Dedifferentiated amniotic fluid mesenchymal stem cell (primary cell): ENCODE results near the gene RPS6KA2.

Experiments used
- DNase-seq: peaks from one replicate; pipeline ENCODE4 v3.0.0-alpha.2; 2016; ENCODE audit errors: extremely low spot score

The RPS6KA2 gene

GRCh38 chr6:166615059-166615770 lies 11.8 kb downstream of the RPS6KA2 start:
- DNase-seq = no peak

GRCh38 chr6:166614589-166614988 lies 12.5 kb downstream of the RPS6KA2 start:
- no peak for DNase-seq

- DNase-seq = no peak
These were observed 12.9 kb downstream of the RPS6KA2 start for GRCh38 chr6:166614171-166614583.

- DNase-seq = no peak
These were observed 14.0 kb downstream of the RPS6KA2 start for GRCh38 chr6:166613027-166613426.

- no peak for DNase-seq
These were observed 14.6 kb downstream of the RPS6KA2 start for GRCh38 chr6:166612471-166612881.

GRCh38 chr6:166611631-166612030 lies 15.4 kb downstream of the RPS6KA2 start:
- no peak for DNase-seq

GRCh38 chr6:166610069-166610468 lies 17.0 kb downstream of the RPS6KA2 start:
- no peak for DNase-seq

GRCh38 chr6:166608774-166609173 lies 18.3 kb downstream of the RPS6KA2 start:
- DNase-seq = peak; percentile 77

- DNase-seq = no peak
These were observed 21.3 kb downstream of the RPS6KA2 start for GRCh38 chr6:166605752-166606151.

- no peak for DNase-seq
These were observed 22.1 kb downstream of the RPS6KA2 start for GRCh38 chr6:166604911-166605310.

- no peak for DNase-seq
These were observed 22.7 kb downstream of the RPS6KA2 start for GRCh38 chr6:166604328-166604727.

GRCh38 chr6:166603043-166603690 lies 23.9 kb downstream of the RPS6KA2 start:
- no peak for DNase-seq

- no peak for DNase-seq
These were observed 25.1 kb downstream of the RPS6KA2 start for GRCh38 chr6:166601956-166602355.

- DNase-seq = no peak
These were observed 26.1 kb downstream of the RPS6KA2 start for GRCh38 chr6:166600931-166601330.

- DNase-seq = no peak
These were observed 27.8 kb downstream of the RPS6KA2 start for GRCh38 chr6:166599205-166599604.

- peak; percentile 92 for DNase-seq
These were observed 28.5 kb downstream of the RPS6KA2 start for GRCh38 chr6:166598441-166599138.

- DNase-seq = no peak
These were observed 29.2 kb downstream of the RPS6KA2 start for GRCh38 chr6:166597711-166598440.

- DNase-seq = no peak
These were observed 30.1 kb downstream of the RPS6KA2 start for GRCh38 chr6:166596776-166597507.

GRCh38 chr6:166595949-166596348 lies 31.1 kb downstream of the RPS6KA2 start:
- DNase-seq = no peak

- peak; percentile 92 for DNase-seq
These were observed 31.8 kb downstream of the RPS6KA2 start for GRCh38 chr6:166595061-166595780.

- no peak for DNase-seq
These were observed 34.2 kb downstream of the RPS6KA2 start for GRCh38 chr6:166592821-166593220.
